Nephron (organoid): ENCODE results near the gene TRIM26.
A peak's percentile ranks its signal among the peaks of the same experiment; 100 is the strongest.
"Not testable (repeated sequence)": the region's sequence is repeated elsewhere in the genome, so short reads cannot be mapped to it uniquely, and the experiment has no call there.

ENCODE experiments used
- H3K27ac Mint-ChIP-seq, 3 experiments: 2 replicates each; pipeline ENCODE4 v1.8.0; 2020; ENCODE audit warnings: mixed read lengths in 3 of 3, mild to moderate bottlenecking in 2 of 3, moderate library complexity in 1 of 3
- H3K27me3 Mint-ChIP-seq: 2 replicates; pipeline ENCODE4 v1.8.0; 2021; ENCODE audit warnings: low read depth, mild to moderate bottlenecking, moderate library complexity, mixed read lengths
- H3K36me3 Mint-ChIP-seq: 2 replicates; pipeline ENCODE4 v1.8.0; 2020; ENCODE audit warnings: low read depth, mixed read lengths
- H3K4me1 Mint-ChIP-seq: 2 replicates; pipeline ENCODE4 v1.8.0; 2020; ENCODE audit warnings: mixed read lengths
- H3K4me3 Mint-ChIP-seq, 3 experiments: 2 replicates each; pipeline ENCODE4 v1.8.0; 2020; ENCODE audit warnings: mild to moderate bottlenecking in 3 of 3, mixed read lengths in 3 of 3, moderate library complexity in 2 of 3
- H3K9me3 Mint-ChIP-seq: 2 replicates; pipeline ENCODE4 v1.8.0; 2020; ENCODE audit warnings: mixed read lengths
- CTCF ChIP-seq, 3 experiments: fragments of 200-600 bp; sonication (generic); IDR thresholded peaks; one replicate each; pipeline ENCODE4 v1.5.0; 2021; ENCODE audit warnings: antibody characterized with exemption in 3 of 3; ENCODE audit not compliant: unreplicated experiment in 3 of 3

TRIM26 gene

GRCh38 chr6:30212865-30213666 lies at the start of gene TRIM26:
Gene TRIM26, minus strand, starts transcription at chr6:30213406. Its CDS starts 14,303 bp downstream, at chr6:30199103.
- H3K9me3 Mint-ChIP-seq, result no peaks in the 10 kb centered on the region
- peak within 1 kb of the TSS; percentile 88 to 97 (median 95) for H3K4me3 Mint-ChIP-seq
- peaks cover 3% of the 10 kb centered on the region for H3K36me3 Mint-ChIP-seq
- H3K27ac Mint-ChIP-seq, result peak within 1 kb of the TSS; percentile 93 to 95 (median 94)
- H3K27me3 Mint-ChIP-seq, result peaks cover 4% of the 10 kb centered on the region
- peaks cover 42% of the 10 kb centered on the region for H3K4me1 Mint-ChIP-seq
- TF ChIP-seq CTCF (IDR thresholded peaks at IDR 0.05; ENCODE audit: unreplicated experiment in 3 of 3), result no peak

GRCh38 chr6:30260036-30260504 lies 46.9 kb upstream of the TRIM26 start:
- Mint-ChIP-seq H3K36me3 (peaks cover 10% of the 10 kb centered on the region), H3K27me3 (peaks cover 14% of the 10 kb centered on the region), H3K9me3 (no peaks in the 10 kb centered on the region), H3K4me1 (peaks cover 6% of the 10 kb centered on the region), H3K4me3 (peak overlapping the region; percentile 84 to 94 (median 91)), H3K27ac (no peak overlapping the region)
- no peak for TF ChIP-seq CTCF (IDR thresholded peaks at IDR 0.05; ENCODE audit: unreplicated experiment in 3 of 3)

GRCh38 chr6:30259140-30260035 lies 46.2 kb upstream of the TRIM26 start:
- peak overlapping the region; percentile 84 to 94 (median 91) for H3K4me3 Mint-ChIP-seq
- TF ChIP-seq CTCF (IDR thresholded peaks at IDR 0.05; ENCODE audit: unreplicated experiment in 3 of 3), result peak in 2 of 3 experiments; percentile 34 to 37
- peaks cover 6% of the 10 kb centered on the region for H3K4me1 Mint-ChIP-seq
- H3K27me3 Mint-ChIP-seq, result peaks cover 16% of the 10 kb centered on the region
- H3K27ac Mint-ChIP-seq, result peak overlapping the region in 1 of 3 experiments; percentile 50
- H3K9me3 Mint-ChIP-seq, result no peaks in the 10 kb centered on the region
- peaks cover 6% of the 10 kb centered on the region for H3K36me3 Mint-ChIP-seq

- no peak for TF ChIP-seq CTCF (IDR thresholded peaks at IDR 0.05; ENCODE audit: unreplicated experiment in 3 of 3)
- Mint-ChIP-seq H3K4me1 (peaks cover 6% of the 10 kb centered on the region), H3K9me3 (no peaks in the 10 kb centered on the region), H3K27ac (no peak overlapping the region), H3K27me3 (peaks cover 16% of the 10 kb centered on the region), H3K36me3 (no peaks in the 10 kb centered on the region), H3K4me3 (peak overlapping the region; percentile 26 to 50 (median 42))
These were observed 45.0 kb upstream of the TRIM26 start for GRCh38 chr6:30258204-30258603.

- peaks cover 11% of the 10 kb centered on the region for H3K27me3 Mint-ChIP-seq
- not testable (repeated sequence) for H3K4me3 Mint-ChIP-seq, H3K9me3 Mint-ChIP-seq, H3K4me1 Mint-ChIP-seq, H3K27ac Mint-ChIP-seq, H3K36me3 Mint-ChIP-seq
These were observed 39.2 kb upstream of the TRIM26 start for GRCh38 chr6:30252417-30252816.

GRCh38 chr6:30244560-30244959 lies 31.4 kb upstream of the TRIM26 start:
- H3K36me3 Mint-ChIP-seq, result no peaks in the 10 kb centered on the region
- no peak for TF ChIP-seq CTCF (IDR thresholded peaks at IDR 0.05; ENCODE audit: unreplicated experiment in 3 of 3)
- no peaks in the 10 kb centered on the region for H3K27me3 Mint-ChIP-seq
- no peak overlapping the region for H3K27ac Mint-ChIP-seq
- H3K4me1 Mint-ChIP-seq, result no peaks in the 10 kb centered on the region
- no peaks in the 10 kb centered on the region for H3K9me3 Mint-ChIP-seq
- H3K4me3 Mint-ChIP-seq, result no peak overlapping the region
